ENCODE measurements around the gene FAM81B. TPM values are rescaled to one million over a fixed set of nuclear protein-coding genes. Genes with fewer than 3 reads are reported as not detected.
"Not testable (repeated sequence)": the region's sequence is repeated elsewhere in the genome, so short reads cannot be mapped to it uniquely, and the experiment has no call there.

FAM81B gene, protein sequence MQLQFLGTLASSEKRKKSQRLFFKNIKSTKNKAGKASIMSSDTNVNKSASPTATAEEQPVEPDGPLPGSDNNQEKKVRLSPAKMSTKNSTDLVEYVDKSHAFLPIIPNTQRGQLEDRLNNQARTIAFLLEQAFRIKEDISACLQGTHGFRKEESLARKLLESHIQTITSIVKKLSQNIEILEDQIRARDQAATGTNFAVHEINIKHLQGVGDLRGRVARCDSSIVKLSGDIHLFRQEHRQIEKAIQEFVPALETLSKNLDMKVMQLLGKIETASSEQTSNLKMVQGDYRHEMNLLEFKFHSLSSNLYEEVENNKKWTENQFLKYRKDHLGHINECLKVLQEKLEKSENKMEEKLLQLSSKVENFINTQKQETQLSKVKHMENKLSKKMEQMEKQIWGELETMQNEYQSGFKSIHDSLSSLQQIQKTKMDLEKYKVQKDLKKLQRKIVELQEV
- total RNA-seq: not detected in 2 replicates
- long read RNA-seq: 0 reads

DNA sequence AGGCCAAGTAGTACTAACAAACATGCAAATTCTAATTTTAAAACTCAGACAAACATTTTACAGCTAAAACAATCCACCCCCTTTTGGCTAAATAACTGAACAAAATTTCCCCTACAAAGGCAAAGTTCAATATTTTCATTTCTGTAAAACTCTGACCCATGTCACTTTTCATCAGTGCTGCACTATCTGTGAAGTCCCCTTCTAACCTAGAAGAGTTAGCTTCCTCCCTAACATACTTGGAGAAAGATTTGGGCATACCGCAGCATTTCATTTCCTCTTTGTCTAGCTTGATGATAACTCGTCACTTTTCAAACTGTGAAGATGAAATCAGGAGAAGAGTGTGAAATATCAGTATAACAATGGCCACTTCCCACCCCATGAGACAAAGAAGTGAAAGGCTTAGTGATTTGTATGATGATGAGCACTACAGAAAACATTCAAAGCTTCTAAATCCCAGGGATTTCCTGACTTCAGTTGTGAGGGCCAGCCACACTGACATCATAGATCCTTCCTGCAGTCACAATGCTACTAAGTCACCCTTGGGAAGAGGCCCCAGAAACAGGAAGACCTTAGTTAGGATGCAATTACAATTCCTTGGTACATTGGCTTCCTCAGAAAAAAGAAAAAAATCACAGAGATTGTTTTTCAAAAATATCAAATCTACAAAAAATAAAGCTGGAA is at the start of gene FAM81B:
Gene FAM81B (plus strand): TSS at position 555 of the 681 bp plus-strand sequence. CDS start 24 bp downstream, at position 579.
- Mint-ChIP-seq H3K27me3 (ENCODE audit: low read depth) (peaks cover 2% of the 10 kb centered on the region), H3K4me1 (peaks cover 10% of the 10 kb centered on the region), H3K9me3 (peaks cover 6% of the 10 kb centered on the region), H3K4me3 (no peak within 1 kb of the TSS), H3K36me3 (ENCODE audit: low read depth) (no peaks in the 10 kb centered on the region), H3K27ac (ENCODE audit: unreplicated experiment) (peak within 1 kb of the TSS; percentile 89)
- no peak for DNase-seq (ENCODE audit: low read depth, low spot score)
- TF ChIP-seq, protein P1, sequence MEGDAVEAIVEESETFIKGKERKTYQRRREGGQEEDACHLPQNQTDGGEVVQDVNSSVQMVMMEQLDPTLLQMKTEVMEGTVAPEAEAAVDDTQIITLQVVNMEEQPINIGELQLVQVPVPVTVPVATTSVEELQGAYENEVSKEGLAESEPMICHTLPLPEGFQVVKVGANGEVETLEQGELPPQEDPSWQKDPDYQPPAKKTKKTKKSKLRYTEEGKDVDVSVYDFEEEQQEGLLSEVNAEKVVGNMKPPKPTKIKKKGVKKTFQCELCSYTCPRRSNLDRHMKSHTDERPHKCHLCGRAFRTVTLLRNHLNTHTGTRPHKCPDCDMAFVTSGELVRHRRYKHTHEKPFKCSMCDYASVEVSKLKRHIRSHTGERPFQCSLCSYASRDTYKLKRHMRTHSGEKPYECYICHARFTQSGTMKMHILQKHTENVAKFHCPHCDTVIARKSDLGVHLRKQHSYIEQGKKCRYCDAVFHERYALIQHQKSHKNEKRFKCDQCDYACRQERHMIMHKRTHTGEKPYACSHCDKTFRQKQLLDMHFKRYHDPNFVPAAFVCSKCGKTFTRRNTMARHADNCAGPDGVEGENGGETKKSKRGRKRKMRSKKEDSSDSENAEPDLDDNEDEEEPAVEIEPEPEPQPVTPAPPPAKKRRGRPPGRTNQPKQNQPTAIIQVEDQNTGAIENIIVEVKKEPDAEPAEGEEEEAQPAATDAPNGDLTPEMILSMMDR (conservative IDR thresholded peaks at IDR 0.05): no peak

DNA sequence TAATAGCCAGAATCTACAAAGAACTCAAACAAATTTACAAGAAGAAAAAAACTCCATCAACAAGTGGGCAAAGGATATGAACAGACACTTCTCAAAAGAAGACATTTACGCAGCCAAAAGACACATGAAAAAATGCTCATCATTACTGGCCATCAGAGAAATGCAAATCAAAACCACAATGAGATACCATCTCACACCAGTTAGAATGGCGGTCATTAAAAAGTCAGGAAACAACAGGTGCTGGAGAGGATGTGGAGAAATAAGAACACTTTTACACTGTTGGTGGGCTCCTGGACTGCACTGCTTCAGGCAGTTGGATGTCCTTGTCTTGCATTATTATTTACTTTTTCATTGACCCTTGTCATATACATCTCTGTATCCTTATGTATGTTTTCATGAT is 49.7 kb upstream of the FAM81B start:
- H3K9me3 Mint-ChIP-seq; H3K27ac Mint-ChIP-seq (ENCODE audit: unreplicated experiment); DNase-seq (ENCODE audit: low read depth, low spot score); H3K4me1 Mint-ChIP-seq; H3K27me3 Mint-ChIP-seq (ENCODE audit: low read depth); H3K36me3 Mint-ChIP-seq (ENCODE audit: low read depth); H3K4me3 Mint-ChIP-seq: not testable (repeated sequence)

DNA sequence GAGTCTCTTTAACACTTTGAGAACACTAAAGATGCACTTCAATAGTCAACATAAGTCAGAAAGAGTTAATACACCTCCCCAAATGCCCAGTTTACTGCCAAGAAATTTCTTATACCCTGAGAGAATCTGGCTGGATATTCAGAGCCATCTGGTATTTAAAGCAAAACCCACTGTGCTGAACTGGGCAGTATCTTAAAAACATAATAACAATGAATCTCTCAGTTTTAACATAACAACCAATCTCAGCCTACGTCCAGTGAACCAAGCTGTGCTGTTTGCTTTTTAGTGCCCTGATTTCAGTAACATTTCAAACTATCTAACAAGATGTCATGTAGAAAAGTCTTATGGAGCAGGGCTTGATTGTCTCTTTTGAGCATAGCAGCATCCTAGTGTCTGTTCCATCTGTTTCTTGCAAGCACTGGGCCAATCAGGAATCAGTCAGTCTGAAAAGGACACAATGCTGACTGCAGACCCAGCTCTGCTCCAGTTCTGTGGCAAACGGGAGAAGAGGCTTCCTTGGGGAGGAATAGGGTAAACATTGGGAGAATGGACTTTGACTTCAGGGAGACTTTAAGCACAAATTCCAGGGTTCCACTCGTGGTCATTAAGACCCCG is 43.6 kb upstream of the FAM81B start:
- DNase-seq (ENCODE audit: low read depth, low spot score): no peak
- Mint-ChIP-seq H3K9me3 (no peaks in the 10 kb centered on the region), H3K27me3 (ENCODE audit: low read depth) (no peaks in the 10 kb centered on the region), H3K36me3 (ENCODE audit: low read depth) (no peaks in the 10 kb centered on the region), H3K27ac (ENCODE audit: unreplicated experiment) (no peak overlapping the region), H3K4me3 (no peak overlapping the region), H3K4me1 (no peaks in the 10 kb centered on the region)
- TF ChIP-seq, protein P1 (conservative IDR thresholded peaks at IDR 0.05): no peak

DNA sequence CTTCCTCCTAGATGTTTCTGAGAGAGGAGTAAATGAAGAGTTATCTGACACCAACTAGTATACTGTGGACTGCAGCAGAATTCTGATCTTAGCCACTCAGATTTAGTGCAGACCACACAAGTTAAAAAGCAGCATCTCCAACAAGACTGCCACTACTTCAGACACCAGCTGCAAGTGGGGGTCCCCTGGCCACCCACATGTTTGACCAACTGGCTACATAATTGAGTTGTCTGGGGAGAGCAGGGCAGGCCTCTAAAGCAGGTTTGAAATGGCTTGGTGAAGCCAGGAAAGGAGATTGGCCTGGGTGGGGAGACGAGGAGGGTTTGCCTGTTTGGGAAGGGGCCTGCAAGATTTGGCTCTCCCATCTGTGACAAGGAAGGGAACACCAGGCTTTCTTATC is 40.5 kb upstream of the FAM81B start:
- H3K4me3 Mint-ChIP-seq: no peak overlapping the region
- H3K27ac Mint-ChIP-seq (ENCODE audit: unreplicated experiment): no peak overlapping the region
- no peaks in the 10 kb centered on the region for H3K4me1 Mint-ChIP-seq
- H3K36me3 Mint-ChIP-seq (ENCODE audit: low read depth): no peaks in the 10 kb centered on the region
- H3K27me3 Mint-ChIP-seq (ENCODE audit: low read depth): no peaks in the 10 kb centered on the region
- H3K9me3 Mint-ChIP-seq: no peaks in the 10 kb centered on the region
- TF ChIP-seq, protein P1 (conservative IDR thresholded peaks at IDR 0.05): no peak
- no peak for DNase-seq (ENCODE audit: low read depth, low spot score)

DNA sequence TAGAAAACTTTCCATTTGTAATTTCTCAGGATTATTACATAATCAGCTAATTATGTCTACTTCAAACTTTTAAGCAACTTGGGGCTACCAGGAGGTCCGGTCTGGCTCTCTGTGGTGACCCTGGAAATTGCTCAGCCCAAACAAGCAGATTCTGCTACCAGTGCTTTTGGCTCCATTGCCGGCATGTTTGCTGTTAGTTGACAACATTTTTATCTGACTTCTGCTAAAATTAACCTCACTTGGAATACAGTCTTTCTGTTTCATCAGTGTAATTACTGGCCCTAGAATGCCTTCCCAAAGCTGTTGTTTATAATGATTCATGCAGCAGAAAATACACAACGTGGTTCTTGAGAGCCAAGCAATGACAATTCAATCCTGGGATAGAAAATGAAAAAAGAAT is 38.5 kb upstream of the FAM81B start:
- H3K4me1 Mint-ChIP-seq: no peaks in the 10 kb centered on the region
- H3K27me3 Mint-ChIP-seq (ENCODE audit: low read depth): peaks cover 5% of the 10 kb centered on the region
- TF ChIP-seq, protein P1 (conservative IDR thresholded peaks at IDR 0.05): no peak
- no peaks in the 10 kb centered on the region for H3K9me3 Mint-ChIP-seq
- no peaks in the 10 kb centered on the region for H3K36me3 Mint-ChIP-seq (ENCODE audit: low read depth)
- DNase-seq (ENCODE audit: low read depth, low spot score): no peak
- H3K4me3 Mint-ChIP-seq: no peak overlapping the region
- H3K27ac Mint-ChIP-seq (ENCODE audit: unreplicated experiment): no peak overlapping the region

All from neural crest cell (in vitro differentiated cells).